ENCODE data around the gene ARMC2.
A peak's percentile ranks its signal among the peaks of the same experiment; 100 is the strongest.

Gene ARMC2

GRCh38 chr6:109010705-109011102 lies 162.5 kb downstream of the ARMC2 start:
- Histone ChIP-seq H3K36me3 (ENCODE audit: insufficient read depth, low read length) (no peaks in the 10 kb centered on the region), H3K9ac (ENCODE audit: low read length) (peak overlapping the region; percentile 70), H3K4me3 (ENCODE audit: low read depth, low read length, poor library complexity, severe bottlenecking) (peak overlapping the region; percentile 96), H3K27ac (ENCODE audit: low read depth, low read length, poor library complexity, severe bottlenecking) (peak overlapping the region; percentile 50), H3K9me2 (ENCODE audit: low read depth, low read length) (no peaks in the 10 kb centered on the region), H3F3A (ENCODE audit: insufficient read depth, low read length) (no peaks in the 10 kb centered on the region), H3K4me2 (ENCODE audit: low read length) (peak overlapping the region; percentile 75), H3K27me3 (ENCODE audit: insufficient read depth, low read length) (no peaks in the 10 kb centered on the region), H2AFZ (ENCODE audit: low read length) (no peak overlapping the region), H4K20me1 (ENCODE audit: insufficient read depth, low read length) (no peaks in the 10 kb centered on the region), H3K79me2 (ENCODE audit: insufficient read depth, low read length) (peaks cover 6% of the 10 kb centered on the region; the same call in 1 of the 2 replicates), H3K9me3 (ENCODE audit: low read length) (no peaks in the 10 kb centered on the region), H3K4me1 (ENCODE audit: insufficient read depth, low read length, severe bottlenecking) (peaks cover 79% of the 10 kb centered on the region)
- TF ChIP-seq CTCF (IDR thresholded peaks at IDR 0.05; ENCODE audit: low read length) (no peak), EZH2 (IDR thresholded peaks at IDR 0.05; ENCODE audit: borderline replicate concordance, low read length) (no peak)

- Histone ChIP-seq H3K27me3 (ENCODE audit: insufficient read depth, low read length) (no peaks in the 10 kb centered on the region), H3K4me1 (ENCODE audit: insufficient read depth, low read length, severe bottlenecking) (peaks cover 63% of the 10 kb centered on the region), H3K9me3 (ENCODE audit: low read length) (no peaks in the 10 kb centered on the region), H3K4me2 (ENCODE audit: low read length) (peak overlapping the region; percentile 21; the same call in 1 of the 2 replicates), H3K79me2 (ENCODE audit: insufficient read depth, low read length) (no peaks in the 10 kb centered on the region), H3F3A (ENCODE audit: insufficient read depth, low read length) (no peaks in the 10 kb centered on the region), H2AFZ (ENCODE audit: low read length) (no peak overlapping the region), H3K36me3 (ENCODE audit: insufficient read depth, low read length) (no peaks in the 10 kb centered on the region), H3K9me2 (ENCODE audit: low read depth, low read length) (no peaks in the 10 kb centered on the region), H3K27ac (ENCODE audit: low read depth, low read length, poor library complexity, severe bottlenecking) (peak overlapping the region; percentile 81), H4K20me1 (ENCODE audit: insufficient read depth, low read length) (no peaks in the 10 kb centered on the region), H3K9ac (ENCODE audit: low read length) (peak overlapping the region; percentile 21; the same call in 1 of the 2 replicates), H3K4me3 (ENCODE audit: low read depth, low read length, poor library complexity, severe bottlenecking) (no peak overlapping the region)
- TF ChIP-seq EZH2 (IDR thresholded peaks at IDR 0.05; ENCODE audit: borderline replicate concordance, low read length): no peak
- no peak for TF ChIP-seq CTCF (IDR thresholded peaks at IDR 0.05; ENCODE audit: low read length)
Observed at GRCh38 chr6:109013656-109014305, 165.6 kb downstream of the ARMC2 start.

- H3K27ac ChIP-seq (ENCODE audit: low read depth, low read length, poor library complexity, severe bottlenecking): peak overlapping the region; percentile 81
- no peaks in the 10 kb centered on the region for H3K9me3 ChIP-seq (ENCODE audit: low read length)
- no peaks in the 10 kb centered on the region for H3K36me3 ChIP-seq (ENCODE audit: insufficient read depth, low read length)
- TF ChIP-seq CTCF (IDR thresholded peaks at IDR 0.05; ENCODE audit: low read length): no peak
- TF ChIP-seq EZH2 (IDR thresholded peaks at IDR 0.05; ENCODE audit: borderline replicate concordance, low read length): no peak
- H3K27me3 ChIP-seq (ENCODE audit: insufficient read depth, low read length): no peaks in the 10 kb centered on the region
- H3K4me1 ChIP-seq (ENCODE audit: insufficient read depth, low read length, severe bottlenecking): peaks cover 68% of the 10 kb centered on the region
- H3K9me2 ChIP-seq (ENCODE audit: low read depth, low read length): no peaks in the 10 kb centered on the region
- H3K9ac ChIP-seq (ENCODE audit: low read length): peak overlapping the region; percentile 21; the same call in 1 of the 2 replicates
- H4K20me1 ChIP-seq (ENCODE audit: insufficient read depth, low read length): no peaks in the 10 kb centered on the region
- no peak overlapping the region for H2AFZ ChIP-seq (ENCODE audit: low read length)
- no peaks in the 10 kb centered on the region for H3F3A ChIP-seq (ENCODE audit: insufficient read depth, low read length)
- H3K4me2 ChIP-seq (ENCODE audit: low read length): peak overlapping the region; percentile 21; the same call in 1 of the 2 replicates
- no peaks in the 10 kb centered on the region for H3K79me2 ChIP-seq (ENCODE audit: insufficient read depth, low read length)
- H3K4me3 ChIP-seq (ENCODE audit: low read depth, low read length, poor library complexity, severe bottlenecking): no peak overlapping the region
Observed at GRCh38 chr6:109014606-109015005, 166.4 kb downstream of the ARMC2 start.

All from OCI-LY1 (cell line).